LNCaP clone FGC (cell line): ENCODE results near the gene PITPNM3.

ENCODE experiments used
- DNase-seq: peaks from one replicate; pipeline ENCODE4 v3.0.0-alpha.2; 2011; ENCODE audit warnings: low read depth
- H3K4me3 ChIP-seq: 2 replicates; pipeline ENCODE4 v1.5.1; 2011; ENCODE audit warnings: mild to moderate bottlenecking, low read depth, low read length, control low read depth
- CTCF ChIP-seq: IDR thresholded peaks from 2 replicates; pipeline ENCODE4 v1.5.1; 2012; ENCODE audit warnings: mild to moderate bottlenecking; ENCODE audit not compliant: control insufficient read depth, insufficient read depth; ENCODE audit errors: extremely low read depth

The PITPNM3 gene

GRCh38 chr17:6444571-6445335, 111.6 kb downstream of the PITPNM3 start:
- peak overlapping the region; percentile 85 for H3K4me3 ChIP-seq
- TF ChIP-seq CTCF: no peak
- no peak for DNase-seq

- no peak for TF ChIP-seq CTCF
- DNase-seq: peak; percentile 63
- H3K4me3 ChIP-seq: peak within 1 kb of the TSS; percentile 85
Observed at GRCh38 chr17:6443692-6444570, 112.4 kb downstream of the PITPNM3 start, which contains the start of gene PIMREG. PIMREG (plus strand) TSS chr17:6444455; CDS start chr17:6445111, 656 bp downstream.

- no peak for DNase-seq
- no peak overlapping the region for H3K4me3 ChIP-seq
- no peak for TF ChIP-seq CTCF
Observed at GRCh38 chr17:6442775-6443174, 113.6 kb downstream of the PITPNM3 start.

GRCh38 chr17:6439951-6440350, 116.4 kb downstream of the PITPNM3 start:
- no peak for DNase-seq
- TF ChIP-seq CTCF: no peak
- H3K4me3 ChIP-seq: no peak overlapping the region

- H3K4me3 ChIP-seq: no peak overlapping the region
- DNase-seq: no peak
- TF ChIP-seq CTCF: no peak
Observed at GRCh38 chr17:6437956-6438355, 118.4 kb downstream of the PITPNM3 start.

- no peak for TF ChIP-seq CTCF
- DNase-seq: no peak
- H3K4me3 ChIP-seq: no peak overlapping the region
Observed at GRCh38 chr17:6437466-6437865, 118.9 kb downstream of the PITPNM3 start.

- DNase-seq: peak; percentile 25
- H3K4me3 ChIP-seq: no peak overlapping the region
- TF ChIP-seq CTCF: peak; percentile 86
Observed at GRCh38 chr17:6435968-6436367, 120.4 kb downstream of the PITPNM3 start.
